H9 (cell line): ENCODE data around the gene BTBD6. TPM values are rescaled to one million over a fixed set of nuclear protein-coding genes. Genes with fewer than 3 reads are reported as not detected.

ENCODE experiments used
- DNase-seq: peaks from one replicate; pipeline ENCODE4 v3.0.0-alpha.2; 2017
- H2AFZ ChIP-seq: one replicate; pipeline ENCODE4 v1.6.1; 2013; ENCODE audit warnings: mild to moderate bottlenecking, low read length, control low read depth, moderate library complexity
- H2AK5ac ChIP-seq: 2 replicates; pipeline ENCODE4 v1.6.1; 2013; ENCODE audit warnings: low read length, control low read depth, mixed read lengths; ENCODE audit not compliant: insufficient read length
- H2BK120ac ChIP-seq: one replicate; pipeline ENCODE4 v1.6.1; 2013; ENCODE audit warnings: low read depth, mild to moderate bottlenecking, low read length, control low read depth, inconsistent platforms; ENCODE audit not compliant: poor library complexity, severe bottlenecking
- H2BK12ac ChIP-seq: 2 replicates; pipeline ENCODE4 v1.6.1; 2013; ENCODE audit warnings: low read length, control low read depth, mixed read lengths, low read depth; ENCODE audit not compliant: insufficient read length
- H2BK15ac ChIP-seq: 2 replicates; pipeline ENCODE4 v1.6.1; 2013; ENCODE audit warnings: low read depth, low read length, control low read depth
- H2BK20ac ChIP-seq: one replicate; pipeline ENCODE4 v1.6.1; 2013; ENCODE audit warnings: low read depth, mild to moderate bottlenecking, low read length, control low read depth, inconsistent platforms; ENCODE audit not compliant: poor library complexity, severe bottlenecking
- H2BK5ac ChIP-seq: 2 replicates; pipeline ENCODE4 v1.6.1; 2013; ENCODE audit warnings: low read length, control low read depth, mixed read lengths; ENCODE audit not compliant: insufficient read length
- H3K14ac ChIP-seq: 2 replicates; pipeline ENCODE4 v1.6.1; 2013; ENCODE audit warnings: low read length, control low read depth; ENCODE audit not compliant: insufficient read depth
- H3K18ac ChIP-seq: 2 replicates; pipeline ENCODE4 v1.6.1; 2013; ENCODE audit warnings: low read depth, mild to moderate bottlenecking, mixed read lengths, low read length, control low read depth; ENCODE audit not compliant: insufficient read length
- H3K23ac ChIP-seq: 2 replicates; pipeline ENCODE4 v1.6.1; 2013; ENCODE audit warnings: low read length, control low read depth, mixed read lengths, low read depth; ENCODE audit not compliant: insufficient read length
- H3K23me2 ChIP-seq: 2 replicates; pipeline ENCODE4 v1.6.1; 2013; ENCODE audit warnings: low read depth, mild to moderate bottlenecking, mixed read lengths, low read length, control low read depth; ENCODE audit not compliant: insufficient read length, poor library complexity, severe bottlenecking
- H3K27ac ChIP-seq: 2 replicates; pipeline ENCODE4 v1.5.1; 2013; ENCODE audit warnings: low read length, control low read depth, mixed read lengths, low read depth; ENCODE audit not compliant: insufficient read length
- H3K27me3 ChIP-seq: 2 replicates; pipeline ENCODE4 v1.6.1; 2013; ENCODE audit warnings: low read length, control low read depth, inconsistent platforms; ENCODE audit not compliant: insufficient read depth
- H3K4ac ChIP-seq: 2 replicates; pipeline ENCODE4 v1.6.1; 2013; ENCODE audit warnings: low read depth, mild to moderate bottlenecking, control low read depth, inconsistent platforms, low read length, moderate library complexity
- H3K4me1 ChIP-seq: 2 replicates; pipeline ENCODE4 v1.6.1; 2013; ENCODE audit warnings: low read length, control low read depth, inconsistent platforms; ENCODE audit not compliant: insufficient read depth
- H3K4me2 ChIP-seq: 2 replicates; pipeline ENCODE4 v1.6.1; 2013; ENCODE audit warnings: low read length, control low read depth, mixed read lengths; ENCODE audit not compliant: insufficient read length, insufficient read depth
- H3K56ac ChIP-seq: 2 replicates; pipeline ENCODE4 v1.6.1; 2013; ENCODE audit warnings: low read depth, mild to moderate bottlenecking, mixed read lengths, low read length, control low read depth; ENCODE audit not compliant: insufficient read length
- H3K79me1 ChIP-seq: 2 replicates; pipeline ENCODE4 v1.6.1; 2013; ENCODE audit warnings: low read depth, mild to moderate bottlenecking, moderate library complexity, low read length, control low read depth, inconsistent platforms; ENCODE audit not compliant: insufficient read depth, poor library complexity, severe bottlenecking
- H3K79me2 ChIP-seq: 2 replicates; pipeline ENCODE4 v1.6.1; 2013; ENCODE audit warnings: low read length, control low read depth, inconsistent platforms; ENCODE audit not compliant: insufficient read depth
- H3K9ac ChIP-seq: 2 replicates; pipeline ENCODE4 v1.6.1; 2013; ENCODE audit warnings: low read length, control low read depth, mixed read lengths; ENCODE audit not compliant: insufficient read length; ENCODE audit errors: extremely low read depth
- H3K9me3 ChIP-seq: one replicate; pipeline ENCODE4 v1.6.1; 2013; ENCODE audit warnings: low read depth, low read length, inconsistent platforms; ENCODE audit not compliant: control insufficient read depth
- H3T11ph ChIP-seq: one replicate; pipeline ENCODE4 v1.6.1; 2013; ENCODE audit warnings: mild to moderate bottlenecking, low read length, control low read depth, inconsistent platforms
- H4K20me1 ChIP-seq: one replicate; pipeline ENCODE4 v1.6.1; 2013; ENCODE audit not compliant: control insufficient read depth, insufficient read length, insufficient read depth
- H4K5ac ChIP-seq: 2 replicates; pipeline ENCODE4 v1.6.1; 2013; ENCODE audit warnings: low read depth, mild to moderate bottlenecking, mixed read lengths, low read length, control low read depth; ENCODE audit not compliant: insufficient read length
- H4K8ac ChIP-seq: replicated peaks from 2 replicates; pipeline ENCODE4 v1.6.1; 2013; ENCODE audit warnings: low read length, control low read depth, mixed read lengths, low read depth; ENCODE audit not compliant: insufficient read length
- H4K91ac ChIP-seq: 2 replicates; pipeline ENCODE4 v1.6.1; 2013; ENCODE audit warnings: low read depth, mild to moderate bottlenecking, moderate library complexity, mixed read lengths, low read length, control low read depth; ENCODE audit not compliant: insufficient read length
- H3K27ac Mint-ChIP-seq, 3 experiments: 2 replicates in 2 of 3; 3 replicates in 1 of 3; pipeline ENCODE4 v1.8.0; 2020 to 2021; ENCODE audit warnings: mixed read lengths in 3 of 3, mild to moderate bottlenecking in 1 of 3, moderate library complexity in 1 of 3
- H3K27me3 Mint-ChIP-seq: 2 replicates; pipeline ENCODE4 v1.8.0; 2021; ENCODE audit warnings: low read depth, mild to moderate bottlenecking, moderate library complexity, mixed read lengths
- H3K36me3 Mint-ChIP-seq, 3 experiments: 2 replicates in 2 of 3; 3 replicates in 1 of 3; pipeline ENCODE4 v1.8.0; 2020 to 2021; ENCODE audit warnings: low read depth in 3 of 3, mixed read lengths in 3 of 3; ENCODE audit not compliant: insufficient read depth in 1 of 3
- H3K4me1 Mint-ChIP-seq, 2 experiments: 2 replicates each; pipeline ENCODE4 v1.8.0; 2020; ENCODE audit warnings: mixed read lengths in 2 of 2
- H3K4me3 Mint-ChIP-seq, 2 experiments: 2 replicates in 1 of 2; 3 replicates in 1 of 2; pipeline ENCODE4 v1.8.0; 2020 to 2021; ENCODE audit warnings: mild to moderate bottlenecking in 2 of 2, mixed read lengths in 2 of 2, moderate library complexity in 1 of 2
- H3K9me3 Mint-ChIP-seq, 2 experiments: 2 replicates in 1 of 2; 3 replicates in 1 of 2; pipeline ENCODE4 v1.8.0; 2020; ENCODE audit warnings: mild to moderate bottlenecking in 2 of 2, mixed read lengths in 2 of 2, moderate library complexity in 1 of 2
- CTCF ChIP-seq: fragments of 200-600 bp; sonication (generic); conservative IDR thresholded peaks from 3 replicates; pipeline ENCODE4 v1.8.0; 2021; ENCODE audit warnings: antibody characterized with exemption, mild to moderate bottlenecking
- WGBS: extraction: QIAGEN DNeasy Blood & Tissue Kit; methylation state at CpG from one replicate; pipeline ENCODE4 v1.1.7; 2013; ENCODE audit warnings: missing lambda C conversion rate, low lambda C conversion rate, mixed read lengths; ENCODE audit not compliant: insufficient read length; ENCODE audit errors: extremely low coverage; 5-methylcytosine and 5-hydroxymethylcytosine counted together
- total RNA-seq: library from RNA; stranded (reverse); gene quantifications from 2 replicates; pipeline ENCODE4 v1.2.1, GENCODE V29; 2021

Gene BTBD6
- total RNA-seq, 1 experiment from 2014 or later: 23.3 TPM

DNA sequence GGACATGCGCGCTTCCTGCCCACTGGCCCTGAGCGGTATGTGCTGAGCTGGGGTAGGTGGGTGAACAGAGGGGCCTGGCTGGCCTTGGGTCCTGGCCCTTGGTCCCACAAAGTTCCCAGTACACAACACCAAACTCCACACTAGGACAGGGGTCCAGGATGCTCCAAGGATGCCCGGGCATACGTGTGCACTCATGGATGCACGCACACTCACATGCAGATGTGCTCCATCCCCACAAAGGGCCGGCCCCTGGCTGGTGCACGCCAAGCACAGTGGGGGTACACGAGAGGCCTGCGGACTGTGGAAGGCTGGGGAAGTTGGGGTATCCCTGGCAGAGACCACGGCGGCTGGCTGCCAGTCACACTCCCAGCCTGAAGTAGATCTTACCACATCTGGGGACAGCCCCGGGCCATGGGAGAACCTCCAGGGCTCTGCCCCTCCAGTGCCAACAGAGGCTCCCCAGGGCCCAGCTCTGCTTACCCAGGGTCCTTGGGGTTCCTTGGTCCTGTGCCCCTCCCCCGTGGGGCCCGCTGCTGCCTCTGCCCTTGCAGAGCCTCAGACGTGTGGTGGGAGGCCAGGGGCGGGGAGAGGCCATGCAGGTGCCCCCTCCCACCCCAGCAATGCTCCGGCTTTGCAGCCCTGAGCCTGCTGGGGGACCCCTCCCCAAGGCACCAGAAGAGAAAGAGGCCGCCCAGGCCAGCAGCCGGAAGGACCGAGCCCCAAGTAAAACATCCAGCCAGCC lies 43.2 kb upstream of the BTBD6 start:
- no peaks in the 10 kb centered on the region for H3K9me3 Mint-ChIP-seq
- Histone ChIP-seq H3T11ph (no peak overlapping the region), H3K9ac (no peak overlapping the region), H3K23ac (no peak overlapping the region), H3K4me2 (no peak overlapping the region), H2BK120ac (no peak overlapping the region), H3K27me3 (no peaks in the 10 kb centered on the region), H4K20me1 (no peaks in the 10 kb centered on the region), H2BK20ac (no peak overlapping the region), H2AFZ (no peak overlapping the region), H3K79me2 (no peaks in the 10 kb centered on the region), H3K27ac (no peak overlapping the region), H2BK15ac (no peak overlapping the region), H3K14ac (no peak overlapping the region), H3K56ac (no peak overlapping the region), H3K79me1 (no peaks in the 10 kb centered on the region), H2BK12ac (no peak overlapping the region), H3K9me3 (no peaks in the 10 kb centered on the region), H4K8ac (no peak overlapping the region), H3K4ac (no peak overlapping the region), H4K5ac (no peak overlapping the region), H4K91ac (no peak overlapping the region), H2AK5ac (no peak overlapping the region), H3K23me2 (no peaks in the 10 kb centered on the region), H2BK5ac (no peak overlapping the region), H3K4me1 (no peaks in the 10 kb centered on the region), H3K18ac (no peak overlapping the region)
- DNase-seq: no peak
- H3K36me3 Mint-ChIP-seq: no peaks in the 10 kb centered on the region
- no peak for TF ChIP-seq CTCF
- no peak overlapping the region for H3K27ac Mint-ChIP-seq
- H3K4me3 Mint-ChIP-seq: no peak overlapping the region
- H3K4me1 Mint-ChIP-seq: peaks cover 0 to 3% of the 10 kb centered on the region in 2 experiments; a peak in 3 of 4 replicates
- no CpG with 5 or more reads among the region's 21 CpGs for WGBS
- peaks cover 4% of the 10 kb centered on the region; the same call in 1 of the 2 replicates for H3K27me3 Mint-ChIP-seq
